Thoracic aorta (tissue), 2 donors: ENCODE results near the gene CHMP4A. TPM values are rescaled to one million over a fixed set of nuclear protein-coding genes. Genes with fewer than 3 reads are reported as not detected.

Experiments used
- ATAC-seq: fragments of 150-250 bp; one replicate; pipeline ENCODE4 v1.8.0; 2017; ENCODE audit warnings: low read depth; ENCODE audit not compliant: insufficient number of reproducible peaks, low FRiP score
- DNase-seq: peaks from one replicate; pipeline ENCODE4 v3.0.0-alpha.2; 2020; ENCODE audit warnings: low spot score
- H3K27ac ChIP-seq, 2 donors: fragments of 200-600 bp; sonication (generic); 1 replicate in 1 of 2; 2 replicates in 1 of 2; pipeline ENCODE4 v1.5.1; 2016; ENCODE audit warnings: mild to moderate bottlenecking in 2 of 2, moderate library complexity in 2 of 2
- H3K27me3 ChIP-seq: fragments of 200-600 bp; sonication (generic); replicated peaks from 2 replicates; pipeline ENCODE4 v1.6.0; 2016; ENCODE audit warnings: mild to moderate bottlenecking; ENCODE audit not compliant: insufficient read depth
- H3K36me3 ChIP-seq: fragments of 200-600 bp; sonication (generic); one replicate; pipeline ENCODE4 v1.5.1; 2016
- H3K4me1 ChIP-seq, 2 donors: fragments of 200-600 bp; sonication (generic); 1 replicate in 1 of 2; 2 replicates in 1 of 2; pipeline versions ENCODE4 v1.5.1 to v1.6.0; 2016; ENCODE audit warnings: low read depth in 2 of 2, mild to moderate bottlenecking in 1 of 2; ENCODE audit not compliant: control insufficient read depth in 1 of 2
- H3K4me3 ChIP-seq: fragments of 200-600 bp; sonication (generic); 2 replicates; pipeline ENCODE4 v1.5.1; 2016; ENCODE audit warnings: mild to moderate bottlenecking
- H3K9me3 ChIP-seq: fragments of 200-600 bp; sonication (generic); 2 replicates; pipeline ENCODE4 v1.5.1; 2016
- total RNA-seq, 2 donors: library from RNA; depleted of rRNA; stranded (reverse); fragments of >200 nt; gene quantifications; one replicate each; pipeline versions ENCODE4 v1.1.0 to v1.2.3, GENCODE V29; 2016
- TF ChIP-seq, protein P1 (sequence below): fragments of 200-600 bp; sonication (generic); IDR thresholded peaks from one replicate; pipeline ENCODE4 v1.5.1; 2019; ENCODE audit warnings: antibody characterized with exemption

CHMP4A gene
- total RNA-seq, 2 donors from 2014 or later = 33.4 to 58.3 TPM

DNA sequence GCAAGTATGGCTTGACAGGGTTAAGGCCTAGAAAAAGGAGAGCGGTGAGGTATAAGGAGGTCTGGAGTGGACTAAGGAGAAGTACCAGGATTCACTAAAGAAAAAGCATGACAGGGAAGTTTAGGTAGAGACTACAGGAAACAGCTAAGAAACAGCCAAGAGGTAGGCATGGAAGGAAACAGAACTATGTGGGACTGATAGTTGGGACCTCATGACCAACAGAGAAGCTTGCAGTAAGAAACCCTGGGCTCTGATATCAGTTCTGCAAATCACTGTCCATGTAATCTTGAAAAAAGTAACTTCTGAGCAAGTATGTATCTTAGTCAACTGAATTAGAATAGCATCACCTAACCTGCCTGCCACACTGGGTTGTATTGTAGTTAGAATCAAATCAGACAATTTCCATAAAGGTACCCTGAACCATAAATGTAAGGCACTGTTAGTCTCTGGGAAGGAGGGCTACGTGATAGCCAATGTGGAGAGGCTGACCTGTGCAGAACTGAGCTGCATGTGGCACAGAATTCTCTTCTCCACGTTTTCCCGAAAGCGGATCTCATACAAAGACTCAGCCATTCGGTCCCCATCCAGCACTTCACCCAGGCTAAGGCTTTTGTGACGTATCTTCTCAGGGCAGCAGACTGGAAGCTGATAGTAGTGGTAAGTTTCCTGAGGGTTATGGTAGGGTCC is 19.0 kb downstream of the CHMP4A start:
- H3K27ac ChIP-seq = peak overlapping the region; percentile 91 to 93
- peaks cover 11 to 27% of the 10 kb centered on the region in 2 donors for H3K4me1 ChIP-seq

DNA sequence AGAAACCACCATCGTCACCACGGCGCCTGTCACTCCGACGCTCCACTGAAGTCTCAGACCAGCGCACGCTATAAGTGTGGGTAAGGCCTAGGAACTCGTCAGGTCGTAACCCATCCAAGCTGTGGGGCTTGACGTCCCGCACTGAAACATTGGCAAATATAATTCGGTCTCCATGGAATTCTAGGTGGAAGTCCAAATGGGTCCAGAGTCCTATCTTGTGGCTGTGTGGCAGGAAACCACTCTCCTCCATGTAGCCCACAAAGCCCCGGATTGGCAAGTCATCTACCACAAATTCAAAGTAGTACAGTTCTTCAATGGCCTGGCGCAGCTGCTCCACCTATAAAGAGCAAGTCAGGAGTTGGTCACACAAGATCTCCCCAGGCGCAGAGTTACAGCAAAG is 20.4 kb downstream of the CHMP4A start:
- H3K27me3 ChIP-seq = no peaks in the 10 kb centered on the region
- peaks cover 10% of the 10 kb centered on the region for H3K36me3 ChIP-seq
- no peak overlapping the region for H3K27ac ChIP-seq
- TF ChIP-seq, protein P1, sequence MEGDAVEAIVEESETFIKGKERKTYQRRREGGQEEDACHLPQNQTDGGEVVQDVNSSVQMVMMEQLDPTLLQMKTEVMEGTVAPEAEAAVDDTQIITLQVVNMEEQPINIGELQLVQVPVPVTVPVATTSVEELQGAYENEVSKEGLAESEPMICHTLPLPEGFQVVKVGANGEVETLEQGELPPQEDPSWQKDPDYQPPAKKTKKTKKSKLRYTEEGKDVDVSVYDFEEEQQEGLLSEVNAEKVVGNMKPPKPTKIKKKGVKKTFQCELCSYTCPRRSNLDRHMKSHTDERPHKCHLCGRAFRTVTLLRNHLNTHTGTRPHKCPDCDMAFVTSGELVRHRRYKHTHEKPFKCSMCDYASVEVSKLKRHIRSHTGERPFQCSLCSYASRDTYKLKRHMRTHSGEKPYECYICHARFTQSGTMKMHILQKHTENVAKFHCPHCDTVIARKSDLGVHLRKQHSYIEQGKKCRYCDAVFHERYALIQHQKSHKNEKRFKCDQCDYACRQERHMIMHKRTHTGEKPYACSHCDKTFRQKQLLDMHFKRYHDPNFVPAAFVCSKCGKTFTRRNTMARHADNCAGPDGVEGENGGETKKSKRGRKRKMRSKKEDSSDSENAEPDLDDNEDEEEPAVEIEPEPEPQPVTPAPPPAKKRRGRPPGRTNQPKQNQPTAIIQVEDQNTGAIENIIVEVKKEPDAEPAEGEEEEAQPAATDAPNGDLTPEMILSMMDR = no peak
- DNase-seq = no peak
- H3K4me3 ChIP-seq = no peak overlapping the region
- H3K4me1 ChIP-seq = peaks cover 14 to 31% of the 10 kb centered on the region in 2 donors
- no peaks in the 10 kb centered on the region for H3K9me3 ChIP-seq
- no peak for ATAC-seq

More for the DNA sequence above, 19.0 kb downstream of the CHMP4A start:
- no peaks in the 10 kb centered on the region for H3K9me3 ChIP-seq
- no peak for DNase-seq
- H3K4me3 ChIP-seq = peak overlapping the region; percentile 88
- H3K27me3 ChIP-seq = no peaks in the 10 kb centered on the region
- TF ChIP-seq, protein P1 = no peak
- peaks cover 10% of the 10 kb centered on the region for H3K36me3 ChIP-seq
- no peak for ATAC-seq

DNA sequence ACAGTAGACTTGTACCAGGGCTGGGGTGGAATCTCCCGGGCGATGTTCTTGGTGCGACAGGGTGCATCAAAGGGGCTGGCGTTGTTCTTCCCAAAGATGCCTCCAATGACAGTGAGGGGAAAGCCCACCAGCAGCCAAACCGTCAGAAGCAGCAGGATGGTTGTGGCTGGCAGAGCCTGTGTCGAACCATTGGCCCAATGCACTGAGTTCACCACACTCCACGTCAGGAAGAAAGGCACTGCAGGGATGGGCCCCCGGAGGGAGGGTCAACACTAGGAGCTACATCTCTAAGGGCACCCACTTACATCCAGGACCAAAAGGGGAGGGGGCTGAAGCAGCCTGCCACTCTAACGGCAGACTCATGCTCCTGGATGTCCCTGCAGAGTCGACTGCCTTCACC is 22.9 kb downstream of the CHMP4A start:
- H3K27ac ChIP-seq = no peak overlapping the region
- TF ChIP-seq, protein P1 = no peak
- ATAC-seq (no peak), DNase-seq (no peak)
- H3K36me3 ChIP-seq = peaks cover 15% of the 10 kb centered on the region
- H3K27me3 ChIP-seq = no peaks in the 10 kb centered on the region
- H3K9me3 ChIP-seq = no peaks in the 10 kb centered on the region
- peaks cover 5 to 22% of the 10 kb centered on the region in 2 donors for H3K4me1 ChIP-seq
- H3K4me3 ChIP-seq = no peak overlapping the region

DNA sequence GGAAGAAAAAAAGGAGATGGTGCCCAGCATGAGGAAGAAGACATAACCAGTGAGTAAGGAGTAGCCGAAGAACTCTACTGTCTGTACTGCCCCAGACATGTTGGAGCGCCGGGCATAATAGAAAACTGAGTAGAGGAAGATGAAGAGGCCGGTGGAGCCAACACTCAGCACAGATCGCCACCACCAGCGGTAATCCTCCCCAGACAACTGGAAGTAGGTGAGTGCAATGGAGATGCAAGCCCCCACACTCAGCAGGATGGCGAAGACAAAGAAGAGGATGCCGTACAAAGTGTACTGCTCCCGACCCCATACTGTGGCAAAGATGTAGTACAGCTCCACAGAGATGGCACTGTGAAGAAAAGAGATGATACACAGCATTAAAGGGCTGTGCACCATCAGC is 23.8 kb downstream of the CHMP4A start:
- ATAC-seq (no peak), DNase-seq (no peak)
- Histone ChIP-seq H3K9me3 (no peaks in the 10 kb centered on the region), H3K27ac (no peak overlapping the region), H3K27me3 (no peaks in the 10 kb centered on the region), H3K4me3 (no peak overlapping the region), H3K36me3 (peaks cover 24% of the 10 kb centered on the region), H3K4me1 (peaks cover 5 to 18% of the 10 kb centered on the region in 2 donors)
- TF ChIP-seq, protein P1 = no peak

DNA sequence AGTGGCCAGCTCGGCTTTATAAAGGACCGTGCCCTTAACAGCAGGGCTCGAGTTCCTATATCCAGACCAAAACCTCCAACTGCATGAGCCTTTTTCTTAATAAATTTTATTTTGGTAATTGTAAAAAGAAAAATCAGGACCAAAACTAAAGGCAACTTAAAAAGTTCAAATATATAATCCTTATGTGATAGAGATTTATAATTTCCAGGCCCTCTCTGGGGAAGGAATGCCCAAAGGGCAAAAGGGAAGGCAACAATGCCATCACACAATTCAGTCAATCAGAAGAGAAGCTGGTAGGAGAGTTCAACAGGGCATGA is 24.3 kb downstream of the CHMP4A start:
- Histone ChIP-seq H3K4me3 (peak overlapping the region; percentile 82), H3K27me3 (no peaks in the 10 kb centered on the region), H3K27ac (peak overlapping the region; percentile 10 to 58), H3K36me3 (peaks cover 29% of the 10 kb centered on the region), H3K4me1 (peaks cover 5 to 13% of the 10 kb centered on the region in 2 donors), H3K9me3 (no peaks in the 10 kb centered on the region)
- TF ChIP-seq, protein P1 = no peak
- DNase-seq (no peak), ATAC-seq (no peak)
